GM12892 (cell line): ENCODE data around the gene ZBTB7C.

ENCODE experiments used
- DNase-seq: peaks from one replicate; pipeline ENCODE4 v3.0.0; 2011; ENCODE audit not compliant: insufficient read length
- FAIRE-seq: peaks from 2 replicates; lab custom pipeline; 2011; peaks lifted over from hg19 to GRCh38; lab: Jason Lieb, UNC
- POLR2A ChIP-seq: IDR thresholded peaks from 2 replicates; pipeline ENCODE4 v1.6.1; 2011; ENCODE audit warnings: low read depth, low read length, control low read depth
- POLR2AphosphoS5 ChIP-seq: IDR thresholded peaks from 2 replicates; pipeline ENCODE4 v1.6.1; 2011; ENCODE audit warnings: low read depth, low read length, control low read depth
- TAF1 ChIP-seq: IDR thresholded peaks from 2 replicates; pipeline ENCODE4 v1.6.1; 2011; ENCODE audit warnings: low read depth, mild to moderate bottlenecking, control low read depth, low read length, borderline replicate concordance

The ZBTB7C gene

DNA sequence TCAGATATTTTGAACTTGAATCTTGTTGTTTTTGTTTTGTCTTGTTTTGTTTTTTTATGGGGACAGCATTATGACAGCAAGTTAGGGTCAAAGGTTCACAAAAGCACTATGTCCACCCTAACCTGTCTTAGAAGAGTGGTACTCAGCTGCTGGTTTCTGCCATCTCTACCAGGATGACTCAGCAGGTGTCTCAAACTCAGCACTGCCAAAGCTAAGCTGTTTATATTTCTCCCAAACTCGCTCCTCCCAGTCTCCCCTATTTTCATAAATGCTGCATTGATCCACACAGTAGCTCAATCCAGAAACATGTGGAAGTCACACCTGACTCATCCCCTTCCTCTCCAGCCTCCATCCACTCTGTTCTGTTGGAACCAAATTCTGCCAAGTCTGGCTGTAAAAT, 134.9 kb downstream of the ZBTB7C start:
- DNase-seq: no peak

DNA sequence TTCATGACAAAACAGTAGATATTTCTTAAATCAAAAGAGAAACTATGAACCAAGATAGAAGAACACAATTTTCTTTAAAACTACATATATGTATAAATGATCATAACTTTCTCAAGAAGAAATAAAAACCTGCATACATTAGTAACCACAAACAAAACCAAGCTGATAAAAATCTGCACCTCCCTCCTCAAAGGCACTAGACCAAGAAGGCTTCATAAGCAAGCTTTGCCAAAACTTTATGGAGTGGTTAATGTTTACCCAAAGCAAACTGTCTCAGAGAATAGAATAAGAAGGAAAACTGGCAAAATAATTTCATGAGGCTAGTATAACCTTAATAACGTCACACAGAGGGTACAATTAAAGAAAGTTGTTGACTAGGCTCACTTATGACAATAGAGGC, 138.3 kb downstream of the ZBTB7C start:
- DNase-seq: no peak
- TF ChIP-seq POLR2A (no peak), POLR2AphosphoS5 (no peak), TAF1 (no peak)
- no peak for FAIRE-seq

More for the DNA sequence above, 134.9 kb downstream of the ZBTB7C start:
- no peak for FAIRE-seq
- TF ChIP-seq POLR2A: no peak
- TF ChIP-seq TAF1: no peak
- no peak for TF ChIP-seq POLR2AphosphoS5

DNA sequence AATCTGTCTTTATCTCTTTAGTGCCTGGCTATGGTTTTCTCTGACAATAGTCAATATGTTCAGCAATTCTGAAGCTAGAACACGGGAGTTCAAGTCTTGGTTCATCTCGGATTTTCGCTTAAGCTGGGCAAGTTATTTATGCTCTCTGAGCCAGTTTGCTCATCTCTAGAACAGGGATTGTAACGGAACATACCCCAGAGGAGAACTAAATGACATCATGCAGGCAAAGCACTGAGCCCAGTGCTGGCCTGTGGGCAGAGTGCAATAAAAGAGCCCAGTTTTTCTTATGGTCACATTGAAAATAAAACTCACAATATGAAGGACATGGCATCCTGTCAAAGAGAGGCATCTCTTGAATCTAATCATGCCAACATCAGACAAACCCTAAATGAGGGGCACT, 143.9 kb downstream of the ZBTB7C start:
- DNase-seq (no peak), FAIRE-seq (no peak)
- no peak for TF ChIP-seq POLR2A
- TF ChIP-seq TAF1: no peak
- TF ChIP-seq POLR2AphosphoS5: no peak

DNA sequence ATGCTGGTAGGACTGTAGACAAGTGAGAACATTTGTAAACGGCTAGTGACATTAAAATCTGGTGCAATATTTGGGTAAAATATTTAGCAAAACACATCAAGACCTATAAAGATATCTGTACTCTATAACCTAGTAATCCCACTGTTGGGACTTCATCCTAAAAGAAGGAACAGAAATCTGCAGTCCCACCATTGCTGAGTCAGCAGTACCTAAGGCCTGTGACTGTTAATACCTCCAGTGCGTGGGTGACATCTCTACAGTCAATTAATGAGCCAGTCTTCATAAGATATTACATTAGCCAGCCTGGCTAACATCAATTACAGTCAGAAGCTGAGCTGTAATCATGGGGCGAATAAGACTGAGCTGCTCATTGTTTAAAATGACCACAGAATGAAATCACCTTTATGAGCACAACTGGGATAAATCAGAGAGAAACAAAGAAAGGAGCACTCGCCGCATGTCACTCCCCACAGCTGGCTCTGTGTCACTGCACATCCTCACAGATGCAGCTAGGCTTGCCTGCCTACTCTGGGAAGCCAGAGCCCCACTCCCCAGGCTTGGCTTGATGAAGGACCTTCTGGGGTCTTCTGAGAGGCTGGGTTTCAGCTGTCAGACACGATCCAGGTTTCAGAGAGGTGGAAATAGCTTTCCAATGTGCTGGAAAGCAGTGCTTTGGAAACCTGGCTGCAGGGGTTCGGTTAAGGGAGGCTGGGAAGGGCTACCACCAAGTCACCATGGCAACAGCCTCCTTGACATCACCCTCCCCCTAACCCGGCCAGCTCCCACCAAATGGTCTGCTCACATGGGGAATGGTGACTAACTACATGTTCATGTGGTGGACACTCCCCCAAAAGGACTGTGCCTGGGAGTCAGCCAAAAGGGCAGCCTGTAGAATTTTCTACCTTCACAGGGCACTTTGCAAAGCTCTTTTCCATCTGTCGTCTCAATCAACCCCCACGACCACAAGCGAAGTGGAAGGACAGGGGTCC, 145.0 kb downstream of the ZBTB7C start:
- TF ChIP-seq POLR2AphosphoS5: no peak
- no peak for TF ChIP-seq POLR2A
- TF ChIP-seq TAF1: no peak
- DNase-seq (no peak), FAIRE-seq (no peak)

DNA sequence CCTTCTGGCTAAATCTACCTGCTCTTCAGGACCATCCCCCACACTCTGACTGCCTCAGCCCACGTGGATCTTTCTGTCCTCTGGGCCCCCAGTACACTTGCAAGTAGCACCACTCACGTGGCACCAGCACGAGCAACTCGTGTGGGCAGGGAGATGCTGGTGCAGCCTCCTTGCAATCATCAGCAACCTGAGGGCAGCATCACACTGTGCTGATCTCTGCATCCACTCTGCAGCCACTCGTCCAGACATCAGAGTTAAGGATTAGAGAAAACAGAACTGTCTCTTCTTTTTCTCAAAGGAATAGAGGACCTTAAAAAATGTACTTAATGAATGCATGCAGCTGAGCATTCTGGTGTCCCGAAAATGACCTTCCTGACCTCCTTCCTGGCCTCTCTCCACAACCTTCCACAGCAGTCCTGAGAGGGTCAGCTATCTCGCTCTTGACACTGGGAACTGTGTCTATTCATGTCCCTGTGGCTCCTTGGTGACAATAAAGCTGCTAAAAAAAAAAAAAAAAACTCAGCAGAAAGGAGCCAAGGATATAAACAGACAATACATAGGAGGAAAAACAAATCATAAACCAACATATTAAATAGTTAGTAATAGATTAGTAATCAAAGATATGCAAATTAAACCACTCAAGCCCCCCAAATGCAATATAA, 145.9 kb downstream of the ZBTB7C start:
- TF ChIP-seq POLR2A (no peak), TAF1 (no peak), POLR2AphosphoS5 (no peak)

DNA sequence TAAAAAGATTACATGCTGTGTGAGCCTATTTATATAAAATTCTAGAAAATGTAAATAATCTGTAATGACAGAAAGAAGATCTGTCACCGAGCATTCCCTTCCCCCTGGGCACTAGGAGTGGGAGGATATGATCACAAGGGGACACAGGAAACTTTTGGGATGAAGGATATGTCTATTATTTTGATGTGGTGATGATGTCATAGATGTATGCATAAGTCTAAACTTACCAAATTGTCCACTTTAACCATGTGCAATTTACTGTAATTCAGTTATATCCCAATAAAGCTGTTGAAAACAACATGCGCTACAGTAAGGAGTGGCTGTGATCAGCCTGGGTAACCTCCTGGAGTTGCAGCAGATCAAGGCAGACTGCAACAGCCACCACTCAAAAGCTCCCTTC, 148.9 kb downstream of the ZBTB7C start:
- DNase-seq (no peak), FAIRE-seq (no peak)
- TF ChIP-seq POLR2AphosphoS5 (no peak), POLR2A (no peak), TAF1 (no peak)

More for the DNA sequence above, 145.9 kb downstream of the ZBTB7C start:
- FAIRE-seq (no peak), DNase-seq (no peak)

DNA sequence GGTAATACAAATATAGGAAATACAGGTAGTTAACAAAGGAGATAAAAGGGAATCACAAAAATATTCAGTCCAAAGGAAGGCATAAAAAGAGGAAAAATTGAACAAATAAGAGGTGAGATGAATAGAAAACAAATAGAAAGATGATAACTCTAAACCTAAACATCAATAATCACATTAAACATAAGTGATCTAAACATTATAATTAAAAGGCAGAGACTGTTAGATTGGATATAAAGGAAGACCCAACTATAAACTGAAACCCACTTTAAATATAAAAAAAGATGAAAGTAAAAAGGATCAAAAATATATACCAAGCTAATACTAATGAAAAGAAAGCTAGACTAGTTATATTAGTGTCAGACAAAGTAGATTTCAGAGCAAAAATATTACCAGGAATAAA, 152.3 kb downstream of the ZBTB7C start:
- DNase-seq (no peak), FAIRE-seq (no peak)
- no peak for TF ChIP-seq TAF1
- TF ChIP-seq POLR2AphosphoS5: no peak
- TF ChIP-seq POLR2A: no peak

DNA sequence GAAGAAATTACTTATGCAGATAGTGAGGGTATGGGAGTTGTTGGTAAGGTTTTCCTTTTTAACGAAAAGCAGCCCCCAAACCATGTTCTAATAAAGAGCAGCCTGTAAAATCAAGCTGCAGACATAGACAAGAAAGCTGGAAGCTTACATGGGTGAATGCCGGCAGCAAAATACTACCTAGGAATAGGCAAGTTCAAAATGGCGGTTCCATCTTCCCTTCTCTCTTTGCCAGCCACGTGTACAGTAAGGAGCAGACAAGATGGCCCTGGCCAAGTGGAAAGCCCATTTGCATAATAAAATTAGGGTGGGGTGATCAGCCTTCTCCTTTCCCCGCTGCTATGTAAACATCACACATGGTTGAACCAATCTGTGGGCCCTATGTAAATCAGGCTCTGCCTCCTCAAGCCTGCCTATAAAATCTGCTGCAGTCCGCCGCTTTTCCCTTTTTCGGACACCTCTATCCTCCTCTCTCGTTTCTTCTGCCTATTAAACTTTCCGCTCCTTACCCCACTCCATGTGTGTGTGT, 155.0 kb downstream of the ZBTB7C start:
- TF ChIP-seq POLR2AphosphoS5 (no peak), POLR2A (no peak), TAF1 (no peak)
- no peak for DNase-seq
- no peak for FAIRE-seq

DNA sequence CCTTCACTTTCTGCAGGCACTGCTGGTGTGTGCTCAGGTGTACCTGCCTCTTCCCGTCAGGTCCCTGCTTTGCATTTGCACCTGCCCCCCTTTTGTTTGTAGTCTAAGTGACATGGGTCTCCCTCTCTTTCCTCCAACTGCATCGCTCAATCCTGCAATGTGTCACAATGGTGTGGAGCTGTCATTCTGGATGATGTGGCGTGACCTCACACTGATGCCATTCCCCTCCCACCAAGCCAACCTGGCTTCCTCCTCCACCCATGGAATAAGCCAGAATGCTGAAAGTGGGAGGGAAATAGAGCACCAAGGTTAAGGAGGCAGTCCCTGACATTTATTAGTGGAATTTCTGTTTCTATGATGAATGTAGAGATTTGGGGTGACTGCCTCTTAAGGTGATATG, 156.7 kb downstream of the ZBTB7C start:
- no peak for TF ChIP-seq POLR2AphosphoS5
- no peak for TF ChIP-seq POLR2A
- no peak for TF ChIP-seq TAF1
- no peak for DNase-seq
- no peak for FAIRE-seq

DNA sequence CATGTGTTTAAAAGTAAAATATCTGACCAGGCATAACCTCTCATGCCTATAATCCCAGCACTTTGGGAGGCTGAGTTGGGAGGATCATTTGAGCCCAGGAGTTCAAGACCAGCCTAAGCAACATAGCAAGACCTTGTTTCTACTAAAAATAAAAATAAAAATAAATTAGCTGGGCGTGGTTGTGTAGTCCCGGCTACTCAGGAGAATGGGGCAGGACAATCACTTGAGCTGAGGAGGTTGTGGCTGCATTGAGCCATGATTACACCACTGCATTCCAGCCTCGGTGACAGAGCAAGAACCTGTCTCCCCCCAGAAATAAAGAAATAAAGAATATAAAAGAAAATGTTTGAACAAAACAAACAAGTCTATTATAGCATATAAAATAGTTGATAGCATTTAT, 158.3 kb downstream of the ZBTB7C start:
- FAIRE-seq: no peak
- TF ChIP-seq POLR2A (no peak), TAF1 (no peak), POLR2AphosphoS5 (no peak)
- DNase-seq: no peak

DNA sequence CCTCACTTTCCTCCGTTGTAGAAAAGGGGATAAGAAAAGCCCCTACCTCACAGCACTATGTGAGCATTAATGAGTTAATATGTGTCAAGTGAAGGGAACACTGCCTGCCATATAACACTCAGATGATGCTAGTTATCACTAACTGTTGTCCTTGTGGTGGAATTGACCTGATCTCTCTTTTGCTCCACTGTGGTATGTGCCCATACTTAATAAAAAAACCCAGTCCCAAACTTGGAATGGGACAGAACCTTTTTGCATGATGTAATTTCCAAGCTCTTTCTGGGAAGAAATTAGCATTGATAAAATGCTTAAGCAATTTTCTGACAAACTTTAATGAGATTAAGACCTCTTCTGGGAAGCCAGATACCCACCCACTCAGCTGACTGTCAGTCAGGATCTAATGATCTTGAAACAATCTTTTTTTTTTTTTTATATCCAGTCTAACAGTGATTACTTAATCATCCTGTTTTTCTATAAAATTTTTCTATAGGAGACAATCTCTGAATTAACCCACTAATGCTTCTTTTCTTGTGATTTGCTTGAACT, 158.7 kb downstream of the ZBTB7C start:
- no peak for TF ChIP-seq TAF1
- TF ChIP-seq POLR2AphosphoS5: no peak
- no peak for TF ChIP-seq POLR2A
- DNase-seq (no peak), FAIRE-seq (no peak)

DNA sequence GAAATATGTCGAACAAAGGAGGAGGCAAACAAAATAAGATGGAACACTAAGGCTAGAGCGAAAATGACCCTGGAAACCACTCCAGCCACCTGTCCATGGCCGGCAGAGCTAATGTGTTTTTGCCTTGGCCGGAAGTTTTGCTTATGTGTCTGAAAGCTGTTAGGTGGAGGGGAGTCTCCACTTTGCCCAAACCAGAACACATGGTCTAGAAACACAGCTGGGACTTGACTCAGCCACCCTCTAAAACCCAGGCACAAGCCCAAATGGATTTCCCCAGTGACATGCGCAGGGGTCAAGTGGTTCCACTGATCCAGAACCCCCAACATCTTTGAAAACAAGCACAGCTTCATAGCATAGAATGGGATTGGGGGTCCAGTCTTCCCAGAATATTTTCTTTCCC, 159.3 kb downstream of the ZBTB7C start:
- no peak for TF ChIP-seq POLR2A
- TF ChIP-seq TAF1: no peak
- no peak for TF ChIP-seq POLR2AphosphoS5
- no peak for FAIRE-seq
- no peak for DNase-seq
